Activated T-helper 2 cell treated with anti-CD3 and anti-CD28 coated beads, Interferon-gamma antibody, Interleukin-2, Interleukin-4, amounts not matched to agents 10 μg/mL and 5 μg/mL and 100 μg/mL, durations not matched to agents 14 hours and 24 hours and 36 hours (primary cell): ENCODE results near the gene FCRL3. TPM values are rescaled to one million over a fixed set of nuclear protein-coding genes. Genes with fewer than 3 reads are reported as not detected.

Experiments used
- DNase-seq: peaks from one replicate; pipeline ENCODE4 v3.0.0; 2021; ENCODE audit warnings: low spot score
- H3K27ac Mint-ChIP-seq: one replicate; pipeline ENCODE4 v1.8.0; 2021; ENCODE audit warnings: mixed read lengths
- H3K27me3 Mint-ChIP-seq: one replicate; pipeline ENCODE4 v1.8.0; 2021; ENCODE audit warnings: low read depth, mixed read lengths
- H3K36me3 Mint-ChIP-seq: one replicate; pipeline ENCODE4 v1.8.0; 2021; ENCODE audit warnings: low read depth, mixed read lengths
- H3K4me1 Mint-ChIP-seq: one replicate; pipeline ENCODE4 v1.8.0; 2021; ENCODE audit warnings: low read depth, mixed read lengths
- H3K4me3 Mint-ChIP-seq: one replicate; pipeline ENCODE4 v1.8.0; 2021; ENCODE audit warnings: low read depth, mild to moderate bottlenecking, moderate library complexity, mixed read lengths
- H3K9me3 Mint-ChIP-seq: one replicate; pipeline ENCODE4 v1.8.0; 2021; ENCODE audit warnings: mixed read lengths
- intact Hi-C: fragments of 100-400 bp; cut with micrococcal nuclease; formaldehyde crosslinking; loops from one replicate; pipeline ENCODE4 v1.15.1; 2023
- total RNA-seq: library from RNA; stranded (reverse); gene quantifications from 2 replicates; pipeline ENCODE4 v1.2.3, GENCODE V29; 2022

The FCRL3 gene
- total RNA-seq, 1 donor from 2014 or later, result 0.16 TPM

- Mint-ChIP-seq H3K4me1 (no peaks in the 10 kb centered on the region), H3K36me3 (no peaks in the 10 kb centered on the region), H3K4me3 (no peak overlapping the region), H3K27me3 (peaks cover 2% of the 10 kb centered on the region), H3K27ac (no peak overlapping the region), H3K9me3 (no peaks in the 10 kb centered on the region)
- intact Hi-C loops, result no loop called here
- DNase-seq, result no peak
These were observed 40.9 kb downstream of the FCRL3 start for GRCh38 chr1:157659576-157660247.

GRCh38 chr1:157658571-157658970, 42.0 kb downstream of the FCRL3 start:
- peaks cover 5% of the 10 kb centered on the region for H3K27me3 Mint-ChIP-seq
- no peak for DNase-seq
- no peaks in the 10 kb centered on the region for H3K36me3 Mint-ChIP-seq
- intact Hi-C loops, result no loop called here
- H3K4me3 Mint-ChIP-seq, result no peak overlapping the region
- no peaks in the 10 kb centered on the region for H3K9me3 Mint-ChIP-seq
- H3K4me1 Mint-ChIP-seq, result no peaks in the 10 kb centered on the region
- no peak overlapping the region for H3K27ac Mint-ChIP-seq

GRCh38 chr1:157653494-157653873, 47.1 kb downstream of the FCRL3 start:
- no peak overlapping the region for H3K4me3 Mint-ChIP-seq
- H3K4me1 Mint-ChIP-seq, result peaks cover 7% of the 10 kb centered on the region
- no peaks in the 10 kb centered on the region for H3K36me3 Mint-ChIP-seq
- no peak for DNase-seq
- H3K27me3 Mint-ChIP-seq, result peaks cover 19% of the 10 kb centered on the region
- H3K9me3 Mint-ChIP-seq, result no peaks in the 10 kb centered on the region
- no peak overlapping the region for H3K27ac Mint-ChIP-seq
- intact Hi-C loops, result no loop called here

- no peak for DNase-seq
- H3K4me1 Mint-ChIP-seq, result peaks cover 7% of the 10 kb centered on the region
- peaks cover 19% of the 10 kb centered on the region for H3K27me3 Mint-ChIP-seq
- no peak overlapping the region for H3K27ac Mint-ChIP-seq
- no peaks in the 10 kb centered on the region for H3K36me3 Mint-ChIP-seq
- H3K4me3 Mint-ChIP-seq, result no peak overlapping the region
- intact Hi-C loops, result no loop called here
- H3K9me3 Mint-ChIP-seq, result no peaks in the 10 kb centered on the region
These were observed 47.6 kb downstream of the FCRL3 start for GRCh38 chr1:157652859-157653493.

- Mint-ChIP-seq H3K4me3 (no peak overlapping the region), H3K27me3 (peaks cover 23% of the 10 kb centered on the region)
These were observed 52.3 kb downstream of the FCRL3 start for GRCh38 chr1:157648317-157648716.

GRCh38 chr1:157646144-157646543, 54.4 kb downstream of the FCRL3 start:
- no peak overlapping the region for H3K27ac Mint-ChIP-seq
- DNase-seq, result no peak
- H3K36me3 Mint-ChIP-seq, result no peaks in the 10 kb centered on the region
- peaks cover 9% of the 10 kb centered on the region for H3K27me3 Mint-ChIP-seq
- H3K4me1 Mint-ChIP-seq, result no peaks in the 10 kb centered on the region
- intact Hi-C loops, result no loop called here
- H3K9me3 Mint-ChIP-seq, result no peaks in the 10 kb centered on the region
- H3K4me3 Mint-ChIP-seq, result no peak overlapping the region

More at GRCh38 chr1:157648317-157648716, 52.3 kb downstream of the FCRL3 start:
- no peaks in the 10 kb centered on the region for H3K36me3 Mint-ChIP-seq
- peaks cover 7% of the 10 kb centered on the region for H3K4me1 Mint-ChIP-seq
- H3K27ac Mint-ChIP-seq, result no peak overlapping the region
- no peaks in the 10 kb centered on the region for H3K9me3 Mint-ChIP-seq
- intact Hi-C loops, result no loop called here
- no peak for DNase-seq

- no peak for DNase-seq
- H3K27me3 Mint-ChIP-seq, result peaks cover 6% of the 10 kb centered on the region
- H3K9me3 Mint-ChIP-seq, result no peaks in the 10 kb centered on the region
- no peaks in the 10 kb centered on the region for H3K36me3 Mint-ChIP-seq
- intact Hi-C loops, result no loop called here
- no peak overlapping the region for H3K27ac Mint-ChIP-seq
- H3K4me1 Mint-ChIP-seq, result no peaks in the 10 kb centered on the region
- no peak overlapping the region for H3K4me3 Mint-ChIP-seq
These were observed 59.4 kb downstream of the FCRL3 start for GRCh38 chr1:157641177-157641576.

- intact Hi-C loops, result no loop called here
These were observed 60.8 kb downstream of the FCRL3 start for GRCh38 chr1:157639800-157640199.

GRCh38 chr1:157628773-157629172, 71.8 kb downstream of the FCRL3 start:
- no peak for DNase-seq
- Mint-ChIP-seq H3K27me3 (peaks cover 12% of the 10 kb centered on the region), H3K36me3 (no peaks in the 10 kb centered on the region), H3K9me3 (no peaks in the 10 kb centered on the region), H3K4me1 (no peaks in the 10 kb centered on the region), H3K4me3 (no peak overlapping the region), H3K27ac (no peak overlapping the region)
- intact Hi-C loops, result no loop called here

More at GRCh38 chr1:157639800-157640199, 60.8 kb downstream of the FCRL3 start:
- H3K4me3 Mint-ChIP-seq, result no peak overlapping the region
- H3K36me3 Mint-ChIP-seq, result no peaks in the 10 kb centered on the region
- no peaks in the 10 kb centered on the region for H3K4me1 Mint-ChIP-seq
- DNase-seq, result no peak
- no peaks in the 10 kb centered on the region for H3K9me3 Mint-ChIP-seq
- H3K27me3 Mint-ChIP-seq, result peaks cover 8% of the 10 kb centered on the region
- H3K27ac Mint-ChIP-seq, result no peak overlapping the region

Other genes starting within 250 kb of the FCRL3 start
- gene FCRL5, start 148.3 kb downstream of the FCRL3 start, total RNA-seq, result not detected in 2 replicates
- gene FCRL4, start 102.7 kb downstream of the FCRL3 start, total RNA-seq, result not detected in 2 replicates
- gene FCRL2, start 76.4 kb upstream of the FCRL3 start, total RNA-seq, result not detected in 2 replicates
- gene FCRL1, start 119.4 kb upstream of the FCRL3 start, total RNA-seq, result not detected in 2 replicates
- gene CD5L, start 141.0 kb upstream of the FCRL3 start, total RNA-seq, result not detected in 2 replicates